Nephron progenitor cell (in vitro differentiated cells): ENCODE measurements around the gene CD46.

Experiments used
- DNase-seq: peaks from one replicate; pipeline ENCODE4 v3.0.0; 2021
- H3K27ac Mint-ChIP-seq: 2 replicates; pipeline ENCODE4 v1.8.0; 2021; ENCODE audit warnings: mild to moderate bottlenecking, moderate library complexity, mixed read lengths
- H3K27me3 Mint-ChIP-seq: 2 replicates; pipeline ENCODE4 v1.8.0; 2021; ENCODE audit warnings: mild to moderate bottlenecking, low read depth, mixed read lengths; ENCODE audit not compliant: poor library complexity
- H3K36me3 Mint-ChIP-seq: 2 replicates; pipeline ENCODE4 v1.8.0; 2021; ENCODE audit warnings: low read depth, mixed read lengths
- H3K4me1 Mint-ChIP-seq: 2 replicates; pipeline ENCODE4 v1.8.0; 2021; ENCODE audit warnings: mixed read lengths
- H3K4me3 Mint-ChIP-seq: 2 replicates; pipeline ENCODE4 v1.8.0; 2021; ENCODE audit warnings: mild to moderate bottlenecking, moderate library complexity, mixed read lengths
- H3K9me3 Mint-ChIP-seq: 2 replicates; pipeline ENCODE4 v1.8.0; 2021; ENCODE audit warnings: mild to moderate bottlenecking, moderate library complexity, mixed read lengths
- TF ChIP-seq, protein P1 (sequence below): fragments of 200-600 bp; sonication (generic); IDR thresholded peaks from 2 replicates; pipeline ENCODE4 v1.5.0; 2021; ENCODE audit warnings: antibody characterized with exemption

CD46 gene

DNA sequence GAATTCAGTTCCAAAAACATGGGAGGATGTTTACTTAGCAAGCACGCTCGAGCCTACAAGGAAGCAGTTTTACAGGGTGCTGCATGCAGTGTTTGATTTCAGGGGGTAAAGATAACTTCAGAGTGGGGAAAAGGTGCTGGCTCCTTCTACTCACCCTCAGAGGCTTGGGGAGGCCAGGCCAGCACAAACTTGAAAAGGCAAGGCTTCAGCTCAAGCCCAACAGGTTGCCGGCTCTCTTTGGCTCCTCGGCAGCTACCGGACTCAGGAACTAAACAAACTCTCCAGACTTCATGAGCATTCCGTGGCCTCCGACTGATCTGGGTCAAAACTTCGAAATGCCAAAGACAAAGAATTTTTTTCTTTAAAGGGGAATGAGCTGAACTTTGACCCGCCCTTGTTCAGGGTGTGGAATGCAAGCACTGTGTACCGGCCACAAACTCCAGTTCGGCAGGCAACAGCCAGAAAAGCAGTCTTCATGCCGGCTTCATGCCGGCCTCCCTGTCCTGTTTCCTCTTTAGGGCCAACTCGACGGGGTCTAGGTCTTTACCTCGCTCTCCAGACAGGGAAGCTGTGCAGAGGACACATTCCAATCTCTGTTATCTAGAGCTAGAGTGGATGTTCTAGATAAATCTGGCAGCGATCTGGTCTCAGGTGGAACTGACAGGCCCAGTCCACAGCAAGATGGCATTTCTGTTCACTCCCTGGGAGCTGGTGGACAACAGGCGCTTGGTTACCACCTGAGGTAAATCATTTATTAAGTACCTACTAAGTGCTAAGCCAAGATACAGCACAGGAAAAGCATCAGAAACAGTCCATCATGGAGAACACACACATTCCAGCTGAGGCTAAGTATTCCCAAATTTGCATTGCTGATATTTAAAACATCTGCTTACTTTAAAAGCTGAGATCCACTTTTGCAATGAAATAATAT is 75.0 kb downstream of the CD46 start:
- no peaks in the 10 kb centered on the region for H3K36me3 Mint-ChIP-seq
- H3K27ac Mint-ChIP-seq = peak overlapping the region; percentile 21
- H3K9me3 Mint-ChIP-seq = no peaks in the 10 kb centered on the region
- peaks cover 3% of the 10 kb centered on the region for H3K27me3 Mint-ChIP-seq
- no peak for DNase-seq
- TF ChIP-seq, protein P1, sequence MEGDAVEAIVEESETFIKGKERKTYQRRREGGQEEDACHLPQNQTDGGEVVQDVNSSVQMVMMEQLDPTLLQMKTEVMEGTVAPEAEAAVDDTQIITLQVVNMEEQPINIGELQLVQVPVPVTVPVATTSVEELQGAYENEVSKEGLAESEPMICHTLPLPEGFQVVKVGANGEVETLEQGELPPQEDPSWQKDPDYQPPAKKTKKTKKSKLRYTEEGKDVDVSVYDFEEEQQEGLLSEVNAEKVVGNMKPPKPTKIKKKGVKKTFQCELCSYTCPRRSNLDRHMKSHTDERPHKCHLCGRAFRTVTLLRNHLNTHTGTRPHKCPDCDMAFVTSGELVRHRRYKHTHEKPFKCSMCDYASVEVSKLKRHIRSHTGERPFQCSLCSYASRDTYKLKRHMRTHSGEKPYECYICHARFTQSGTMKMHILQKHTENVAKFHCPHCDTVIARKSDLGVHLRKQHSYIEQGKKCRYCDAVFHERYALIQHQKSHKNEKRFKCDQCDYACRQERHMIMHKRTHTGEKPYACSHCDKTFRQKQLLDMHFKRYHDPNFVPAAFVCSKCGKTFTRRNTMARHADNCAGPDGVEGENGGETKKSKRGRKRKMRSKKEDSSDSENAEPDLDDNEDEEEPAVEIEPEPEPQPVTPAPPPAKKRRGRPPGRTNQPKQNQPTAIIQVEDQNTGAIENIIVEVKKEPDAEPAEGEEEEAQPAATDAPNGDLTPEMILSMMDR = no peak
- no peak overlapping the region for H3K4me3 Mint-ChIP-seq
- H3K4me1 Mint-ChIP-seq = peaks cover 63% of the 10 kb centered on the region

DNA sequence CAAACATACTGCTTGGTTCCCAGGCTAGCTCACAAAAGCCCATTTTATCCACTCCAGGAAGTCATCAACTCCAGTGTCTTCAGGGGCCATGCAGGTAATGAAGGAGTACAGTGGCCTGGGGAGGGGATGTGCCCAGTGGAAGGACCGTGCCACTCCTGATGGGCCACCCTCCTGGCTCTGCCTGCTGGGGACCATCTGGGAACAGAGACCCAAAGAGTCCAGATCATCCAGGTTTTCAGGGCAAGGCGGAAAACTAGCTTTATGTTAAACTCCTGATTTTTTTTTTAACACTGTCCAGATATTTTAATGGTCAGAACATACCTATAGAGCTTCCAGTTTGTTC is 75.6 kb downstream of the CD46 start:
- Mint-ChIP-seq H3K36me3 (no peaks in the 10 kb centered on the region), H3K27me3 (peaks cover 7% of the 10 kb centered on the region), H3K9me3 (no peaks in the 10 kb centered on the region), H3K4me3 (no peak overlapping the region), H3K4me1 (peaks cover 68% of the 10 kb centered on the region), H3K27ac (no peak overlapping the region)
- DNase-seq = no peak
- TF ChIP-seq, protein P1 = no peak

- TF ChIP-seq, protein P1 = no peak
- Mint-ChIP-seq H3K4me3 (no peak overlapping the region), H3K27ac (no peak overlapping the region), H3K36me3 (no peaks in the 10 kb centered on the region), H3K4me1 (peaks cover 67% of the 10 kb centered on the region), H3K9me3 (no peaks in the 10 kb centered on the region), H3K27me3 (peaks cover 7% of the 10 kb centered on the region)
- no peak for DNase-seq
Measured at GRCh38 chr1:207828046-207828445, 76.2 kb downstream of the CD46 start.

DNA sequence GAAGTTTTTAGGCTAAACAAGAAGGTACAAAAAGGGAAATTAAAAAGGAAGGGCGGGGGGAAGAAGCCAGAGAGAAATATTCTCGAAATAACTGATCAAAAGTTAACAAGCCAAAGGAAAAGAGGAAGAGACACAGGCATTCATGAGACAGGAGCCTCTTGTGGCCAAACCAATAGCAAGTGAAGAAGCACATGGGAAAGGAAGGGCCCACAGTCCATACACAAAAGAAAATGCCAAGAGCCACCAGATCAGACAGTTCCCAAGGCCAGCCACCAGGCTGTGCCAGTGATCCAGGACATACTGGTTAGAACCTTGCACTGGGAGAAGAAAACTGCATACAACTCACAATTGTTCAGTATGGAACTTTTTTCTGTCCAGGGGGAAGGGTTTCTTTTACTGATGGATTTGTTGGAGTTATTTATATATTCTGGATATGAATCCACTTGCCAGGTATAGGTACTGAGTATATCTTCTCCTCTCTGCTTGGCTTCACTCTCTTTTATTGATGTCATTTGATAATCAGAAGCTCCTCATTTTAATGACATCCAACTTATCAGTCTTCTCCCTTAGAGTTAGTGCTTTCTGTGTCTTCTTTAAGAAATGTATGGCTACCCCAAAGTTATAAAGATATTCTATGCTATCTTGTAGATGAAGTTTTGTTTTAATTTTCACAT is 76.8 kb downstream of the CD46 start:
- DNase-seq = peak; percentile 52
- Mint-ChIP-seq H3K9me3 (no peaks in the 10 kb centered on the region), H3K36me3 (no peaks in the 10 kb centered on the region), H3K4me3 (no peak overlapping the region), H3K27me3 (peaks cover 7% of the 10 kb centered on the region), H3K27ac (no peak overlapping the region), H3K4me1 (peaks cover 68% of the 10 kb centered on the region)
- TF ChIP-seq, protein P1 = peak; percentile 70

- TF ChIP-seq, protein P1 = no peak
- Mint-ChIP-seq H3K4me1 (peaks cover 68% of the 10 kb centered on the region), H3K36me3 (no peaks in the 10 kb centered on the region), H3K9me3 (no peaks in the 10 kb centered on the region), H3K27me3 (peaks cover 7% of the 10 kb centered on the region), H3K27ac (no peak overlapping the region), H3K4me3 (no peak overlapping the region)
- DNase-seq = no peak
Measured at GRCh38 chr1:207829576-207829975, 77.7 kb downstream of the CD46 start.
